Stimulated activated naive CD4-positive, alpha-beta T cell treated with Interleukin-2 at 50 U/mL for 16 hours (primary cell): ENCODE data around the gene CHID1.

Experiments
- DNase-seq: peaks from one replicate; lab custom pipeline; 2025; lab: John Stamatoyannopoulos, UW

CHID1 gene

DNA sequence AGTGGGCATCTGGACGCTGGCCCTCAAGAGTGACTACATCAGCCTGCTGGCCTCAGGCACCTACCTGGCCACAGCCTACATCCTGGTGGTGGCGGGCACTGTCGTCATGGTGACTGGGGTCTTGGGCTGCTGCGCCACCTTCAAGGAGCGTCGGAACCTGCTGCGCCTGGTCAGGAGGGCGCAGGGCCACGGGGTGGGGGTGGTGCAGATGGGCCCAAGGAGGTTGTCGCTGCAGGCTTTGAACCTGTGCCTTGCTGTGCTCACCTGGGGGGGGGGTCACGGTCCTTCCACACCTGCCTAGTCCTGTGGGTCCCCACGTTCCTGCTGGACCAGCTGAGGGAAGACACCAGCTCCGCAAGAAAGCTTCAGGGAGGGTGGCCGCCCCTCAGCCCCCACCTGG lies 74.3 kb downstream of the CHID1 start:
- no peak for DNase-seq

GRCh38 chr11:834371-835316 lies 76.0 kb downstream of the CHID1 start:
- no peak for DNase-seq

DNA sequence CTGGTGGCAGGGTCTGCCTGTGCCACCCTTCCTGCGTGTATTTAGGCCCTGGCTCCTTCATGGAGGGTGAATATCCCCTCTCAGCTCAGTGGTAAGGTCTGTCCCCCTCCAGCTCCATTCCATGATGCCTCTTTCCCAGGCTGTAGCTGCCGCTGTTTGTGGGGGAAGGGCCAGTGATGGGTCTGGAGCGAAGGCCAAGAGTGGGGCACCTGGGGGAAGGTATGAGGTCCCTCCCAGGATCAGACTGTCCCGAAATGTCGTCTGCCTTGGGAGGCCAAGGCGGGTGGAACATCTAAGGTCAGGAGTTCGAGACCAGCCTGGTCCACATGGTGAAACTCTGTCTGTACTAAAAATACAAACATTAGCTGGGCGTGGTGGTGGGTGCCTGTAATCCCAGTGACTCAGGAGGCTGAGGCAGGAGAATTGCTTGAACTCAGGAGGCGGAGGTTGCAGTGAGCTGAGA lies 76.7 kb downstream of the CHID1 start:
- no peak for DNase-seq

DNA sequence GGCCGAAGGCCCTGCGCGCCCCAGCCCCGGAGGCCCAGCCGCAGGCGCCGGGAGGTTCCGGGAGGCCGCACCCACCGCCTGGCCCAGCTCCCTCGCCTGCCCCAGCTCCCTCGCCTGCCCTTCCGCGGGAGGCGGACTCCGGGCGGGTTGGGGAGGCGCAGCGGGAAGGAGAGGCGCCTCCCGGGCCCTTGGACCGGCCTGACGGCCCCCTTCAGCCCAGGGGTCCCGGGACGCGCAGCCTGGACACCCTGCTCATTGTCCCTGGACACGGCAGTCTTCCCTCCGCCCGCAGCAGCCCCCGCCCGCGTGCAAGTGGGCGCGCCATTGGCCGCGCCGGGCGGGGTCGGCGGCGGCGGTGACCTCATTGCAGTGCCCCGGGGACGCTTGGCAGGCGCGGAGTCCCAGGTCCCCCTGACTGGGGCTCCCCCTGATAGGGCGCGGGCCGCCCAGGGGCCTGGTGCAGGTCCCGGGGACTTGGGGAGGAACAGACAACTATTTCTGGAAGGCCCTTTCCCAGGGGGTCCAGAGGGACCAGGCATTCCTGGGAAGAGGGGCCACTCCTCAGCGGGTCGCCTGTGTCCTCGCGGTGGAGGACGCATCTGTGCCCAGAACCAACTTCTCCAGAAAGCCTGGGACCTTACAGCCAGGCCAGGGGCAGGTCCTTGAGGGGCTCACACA lies 77.4 kb downstream of the CHID1 start:
- DNase-seq: no peak

GRCh38 chr11:832529-833113 lies 78.0 kb downstream of the CHID1 start, which contains the start of gene CD151:
Gene CD151 (plus strand): TSS chr11:832952. CDS start chr11:836070, 3,118 bp downstream.
- DNase-seq: no peak

DNA sequence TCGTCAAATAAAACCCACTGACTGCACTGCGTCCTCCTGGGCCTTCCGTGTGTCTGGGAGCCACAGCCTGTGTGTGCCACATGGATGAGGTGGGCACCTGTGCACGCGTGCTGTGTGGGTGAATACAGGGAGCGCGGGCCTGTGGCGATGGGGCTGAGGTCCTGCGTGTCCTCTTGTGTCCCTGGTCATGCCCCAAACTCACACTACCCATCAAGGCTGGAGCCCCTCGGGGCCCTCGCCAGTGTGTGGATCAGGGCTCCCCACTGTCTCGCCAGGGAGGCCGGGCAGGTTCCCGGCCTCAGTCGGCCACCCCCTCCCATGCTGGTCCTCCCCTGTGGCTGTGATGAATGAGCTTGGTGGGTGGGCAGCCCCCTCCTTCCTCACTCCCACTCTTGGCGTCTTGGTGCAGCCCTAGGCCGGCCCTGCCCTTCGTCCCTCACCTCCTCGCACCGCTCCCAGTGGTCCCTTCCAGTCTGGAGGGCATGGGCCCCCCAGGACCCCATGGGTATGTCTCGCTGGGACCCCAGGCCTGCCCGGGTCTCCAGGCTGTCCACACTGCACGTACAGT lies 78.6 kb downstream of the CHID1 start:
- no peak for DNase-seq

- no peak for DNase-seq
Measured at GRCh38 chr11:831118-831864, 79.3 kb downstream of the CHID1 start.

GRCh38 chr11:830295-831117 lies 80.1 kb downstream of the CHID1 start:
- DNase-seq: peak; percentile 40

DNA sequence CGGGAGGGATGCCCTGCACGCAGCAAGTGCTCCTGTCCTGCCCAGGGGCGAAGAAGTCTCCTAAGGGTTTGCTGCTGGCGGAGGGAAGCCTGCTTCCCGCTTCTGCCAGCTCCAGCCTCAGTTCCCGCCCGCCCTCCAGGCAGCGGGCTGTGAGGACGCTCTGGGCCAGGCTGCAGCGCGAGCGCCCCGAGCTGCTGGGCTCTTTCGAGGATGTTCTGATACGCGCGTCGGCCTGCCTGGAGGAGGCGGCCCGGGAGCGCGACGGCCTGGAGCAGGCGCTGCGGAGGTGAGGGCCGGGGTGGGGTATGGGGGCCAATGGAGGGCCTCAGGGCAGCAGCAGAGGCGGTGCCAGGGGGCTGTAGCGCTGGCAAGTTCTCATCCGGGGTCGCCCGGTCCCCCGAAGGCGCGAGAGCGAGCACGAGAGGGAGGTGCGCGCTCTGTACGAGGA lies 80.7 kb downstream of the CHID1 start:
- DNase-seq: no peak

DNA sequence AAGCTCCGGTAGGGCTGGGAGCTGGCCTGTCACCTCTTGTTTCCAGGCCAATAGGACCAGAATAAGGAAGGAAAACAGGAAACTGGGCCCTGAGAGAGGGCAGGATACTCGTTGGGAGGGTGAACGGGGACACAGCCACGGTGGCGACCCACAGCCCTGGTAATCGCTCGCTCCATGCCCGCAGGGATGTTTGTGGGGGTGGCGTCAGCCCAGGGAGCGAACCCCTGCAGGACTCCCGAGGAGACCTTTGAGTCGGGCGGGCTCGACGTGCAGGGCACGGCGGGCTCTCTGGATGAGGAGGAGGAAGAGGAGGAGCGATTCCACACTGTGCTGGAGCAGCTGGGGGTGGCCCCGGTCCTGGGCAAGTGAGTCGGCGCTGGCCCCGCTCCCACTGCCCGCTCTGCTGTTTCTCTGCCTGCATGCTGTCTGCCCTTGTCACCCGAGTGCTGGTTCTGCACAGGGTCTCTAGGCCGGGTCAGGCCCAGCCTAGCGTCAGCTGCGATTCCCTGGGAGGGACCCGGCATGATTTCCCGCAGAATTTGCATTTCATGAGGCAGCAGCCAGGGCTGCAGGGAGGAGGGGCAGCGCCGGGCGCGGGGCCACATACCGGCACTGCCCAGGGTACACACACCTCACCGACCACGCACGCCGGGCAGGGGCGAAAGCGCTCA lies 81.3 kb downstream of the CHID1 start:
- DNase-seq: no peak

DNA sequence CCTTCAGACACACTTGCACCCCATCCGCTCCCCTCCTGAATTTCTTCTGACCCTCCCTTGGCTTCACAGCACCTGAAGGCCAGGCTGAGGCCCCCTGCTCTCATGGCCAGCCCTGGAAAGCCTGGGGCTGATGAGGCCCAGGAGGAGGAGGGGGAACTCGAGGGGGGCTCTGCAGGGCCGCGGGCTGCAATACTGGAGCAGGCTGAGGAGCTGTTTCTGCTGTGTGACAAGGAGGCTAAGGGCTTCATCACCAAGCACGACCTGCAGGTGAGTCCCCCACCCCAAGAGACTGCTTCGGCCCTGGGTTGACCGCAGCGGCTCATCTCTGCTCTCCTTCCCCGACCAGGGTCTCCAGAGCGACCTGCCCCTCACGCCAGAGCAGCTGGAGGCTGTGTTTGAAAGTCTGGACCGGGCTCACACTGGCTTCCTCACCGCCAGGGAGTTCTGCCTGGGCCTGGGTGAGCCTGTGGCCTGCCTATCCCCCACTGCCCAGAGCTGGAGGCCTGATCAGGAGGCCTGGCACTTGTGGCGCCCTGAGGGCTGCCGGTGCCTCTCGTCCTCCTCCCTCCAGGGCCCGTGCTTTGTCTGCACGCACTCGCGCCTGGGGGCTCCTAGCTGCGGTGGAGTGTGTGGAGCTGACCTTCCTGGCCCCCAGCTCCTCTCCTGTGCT lies 82.0 kb downstream of the CHID1 start:
- DNase-seq: no peak

- DNase-seq: no peak
Measured at GRCh38 chr11:827897-828192, 82.8 kb downstream of the CHID1 start, which contains the start of gene CRACR2B. Gene CRACR2B (plus strand): TSS chr11:827919. CDS start chr11:828608, 689 bp downstream.

DNA sequence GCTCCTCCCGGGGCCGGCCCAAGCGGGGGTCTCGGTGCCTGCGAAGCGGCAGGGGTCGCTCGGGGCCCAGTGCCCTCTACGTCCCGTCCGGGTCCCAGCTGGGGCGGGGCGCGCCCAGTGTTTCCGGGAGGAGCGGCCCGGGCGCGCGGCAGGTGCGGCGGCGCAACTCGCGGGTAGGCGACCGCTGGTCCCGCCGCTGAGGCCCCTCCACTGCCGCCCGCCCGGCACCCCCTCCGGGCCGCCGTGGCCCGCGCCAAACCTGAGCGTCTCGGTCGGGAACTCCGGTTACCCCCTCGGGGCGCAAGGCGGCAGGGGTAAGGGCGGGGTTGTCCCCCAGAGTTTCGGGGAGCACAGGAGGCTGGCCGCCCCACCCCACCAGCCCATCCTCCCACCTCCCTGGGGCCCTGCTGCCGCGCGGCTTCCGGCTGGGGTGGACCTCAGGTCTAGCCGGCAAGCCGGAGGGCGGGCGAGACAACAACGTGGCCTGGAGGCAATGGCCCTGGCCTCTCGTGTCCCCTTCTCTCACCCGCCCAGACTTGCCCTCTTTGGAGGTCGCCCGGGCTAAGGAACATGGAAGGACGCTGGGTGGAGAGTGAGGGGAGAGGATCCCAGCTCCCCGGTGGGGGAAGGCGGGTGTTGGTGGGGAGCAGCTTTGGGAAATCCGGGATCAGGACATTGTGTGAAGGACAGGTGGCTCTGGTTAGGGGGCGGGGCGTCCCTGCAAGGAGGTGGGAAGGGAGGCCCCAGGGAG lies 83.3 kb downstream of the CHID1 start:
- DNase-seq: no peak

DNA sequence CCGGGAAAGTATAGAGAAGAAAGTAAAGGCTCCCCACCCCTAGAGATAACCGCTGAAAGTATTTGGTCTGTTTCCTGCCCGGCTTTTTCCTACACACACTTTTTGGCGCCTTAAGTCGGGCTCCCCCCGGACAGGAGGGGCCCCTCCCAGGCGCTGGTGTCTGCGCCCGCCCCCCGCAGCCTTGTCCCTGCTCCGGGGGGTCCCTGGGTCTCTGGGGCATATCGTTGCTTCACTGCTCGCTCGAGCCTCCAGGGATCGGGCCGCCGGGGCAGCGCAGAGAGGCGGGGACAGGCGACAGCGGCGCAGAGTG lies 83.8 kb downstream of the CHID1 start:
- no peak for DNase-seq

DNA sequence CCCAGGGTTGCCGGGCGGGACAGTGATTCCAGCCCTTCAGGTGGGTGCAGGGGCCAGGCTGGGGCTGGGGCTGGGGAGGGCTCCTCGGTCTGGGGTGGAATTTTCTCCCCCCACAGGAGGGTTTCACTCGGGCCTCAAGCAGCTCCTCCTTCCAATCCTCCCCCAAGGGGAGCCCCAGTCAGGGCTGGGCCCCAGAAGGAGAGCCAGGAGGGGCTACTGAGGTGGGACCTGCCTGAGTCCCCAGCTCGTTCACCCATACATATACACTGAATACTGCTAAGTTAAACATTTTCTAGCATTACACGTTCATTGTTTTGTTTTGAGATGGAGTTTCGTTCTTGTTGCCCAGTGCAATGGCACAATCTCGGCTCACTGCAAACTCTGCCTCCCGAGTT lies 84.4 kb downstream of the CHID1 start:
- DNase-seq: no peak

DNA sequence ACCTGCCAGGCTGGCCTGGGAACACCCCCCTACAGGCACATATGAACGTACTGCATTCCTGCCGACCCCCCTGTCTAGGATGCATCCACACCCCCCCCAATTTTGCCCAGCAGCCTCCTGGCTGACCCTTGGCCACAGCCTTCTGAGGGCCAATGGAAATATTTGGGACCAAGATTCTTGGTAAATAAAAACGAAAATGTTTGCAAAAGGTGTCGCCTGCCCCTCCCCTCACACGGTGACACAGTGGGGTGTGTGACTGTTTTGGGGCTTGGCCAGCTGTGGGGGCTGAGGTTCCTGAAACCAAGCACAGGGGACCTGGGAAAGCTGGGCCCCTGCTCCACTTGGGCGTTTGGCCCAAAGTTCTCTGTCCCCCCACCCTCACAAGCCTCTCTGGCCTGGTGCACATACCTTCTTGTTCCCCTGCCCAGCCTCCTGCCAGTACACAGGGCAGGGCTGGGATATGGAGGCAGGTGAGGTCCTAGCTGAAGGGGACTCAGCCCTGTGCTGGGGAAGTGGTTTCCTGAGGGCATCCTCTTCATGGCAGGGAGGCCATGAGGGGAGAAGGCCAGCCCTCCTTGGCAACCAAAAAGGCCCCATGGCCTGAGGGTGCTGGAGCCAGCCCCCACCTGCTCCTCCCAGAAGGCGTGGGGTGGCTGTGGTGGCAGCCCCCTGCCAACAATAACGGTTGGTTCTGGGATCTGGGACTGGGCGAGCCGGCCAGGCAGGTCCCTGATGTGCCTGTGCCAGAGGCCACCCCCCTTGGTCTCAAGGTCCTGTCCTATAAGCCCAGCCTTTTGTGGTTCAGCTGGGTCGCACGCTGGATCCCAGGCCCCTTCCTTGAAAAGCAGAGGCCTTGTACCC lies 85.0 kb downstream of the CHID1 start:
- DNase-seq: no peak

DNA sequence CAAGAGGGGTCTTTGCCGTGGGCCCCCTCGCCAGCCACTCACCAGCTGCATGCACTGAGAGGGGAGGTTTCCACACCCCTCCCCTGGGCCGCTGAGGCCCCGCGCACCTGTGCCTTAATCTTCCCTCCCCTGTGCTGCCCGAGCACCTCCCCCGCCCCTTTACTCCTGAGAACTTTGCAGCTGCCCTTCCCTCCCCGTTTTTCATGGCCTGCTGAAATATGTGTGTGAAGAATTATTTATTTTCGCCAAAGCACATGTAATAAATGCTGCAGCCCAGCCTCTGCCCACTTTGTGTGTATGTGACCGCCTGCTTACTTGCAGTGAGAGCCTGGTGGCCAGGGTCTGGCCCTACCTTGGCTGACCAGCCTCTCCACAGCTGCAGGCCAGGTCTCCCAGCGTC lies 85.7 kb downstream of the CHID1 start:
- no peak for DNase-seq

GRCh38 chr11:824292-824880 lies 86.2 kb downstream of the CHID1 start:
- no peak for DNase-seq
